GM18517 (cell line): ENCODE measurements around the gene CYS1.

Experiments used
- ATAC-seq: cut with Tn5 transposase; IDR thresholded peaks from one replicate; pipeline ENCODE4 v1.9.1; 2021; ENCODE audit warnings: mild to moderate bottlenecking, moderate library complexity; ENCODE audit not compliant: unreplicated experiment

CYS1 gene

DNA sequence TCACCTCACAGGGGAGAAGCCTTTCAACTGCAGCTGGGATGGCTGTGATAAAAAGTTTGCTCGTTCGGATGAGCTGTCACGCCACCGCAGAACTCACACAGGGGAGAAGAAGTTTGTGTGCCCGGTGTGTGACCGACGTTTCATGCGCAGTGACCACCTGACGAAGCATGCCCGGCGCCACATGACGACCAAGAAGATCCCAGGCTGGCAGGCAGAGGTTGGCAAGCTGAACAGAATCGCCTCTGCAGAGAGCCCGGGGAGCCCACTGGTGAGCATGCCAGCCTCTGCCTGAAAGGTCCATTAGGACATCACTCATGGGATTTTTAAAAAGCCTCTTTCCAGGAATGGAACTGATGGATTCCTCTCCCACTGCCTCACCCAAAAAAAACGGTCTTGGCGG lies 28.0 kb downstream of the CYS1 start:
- no peak for ATAC-seq

DNA sequence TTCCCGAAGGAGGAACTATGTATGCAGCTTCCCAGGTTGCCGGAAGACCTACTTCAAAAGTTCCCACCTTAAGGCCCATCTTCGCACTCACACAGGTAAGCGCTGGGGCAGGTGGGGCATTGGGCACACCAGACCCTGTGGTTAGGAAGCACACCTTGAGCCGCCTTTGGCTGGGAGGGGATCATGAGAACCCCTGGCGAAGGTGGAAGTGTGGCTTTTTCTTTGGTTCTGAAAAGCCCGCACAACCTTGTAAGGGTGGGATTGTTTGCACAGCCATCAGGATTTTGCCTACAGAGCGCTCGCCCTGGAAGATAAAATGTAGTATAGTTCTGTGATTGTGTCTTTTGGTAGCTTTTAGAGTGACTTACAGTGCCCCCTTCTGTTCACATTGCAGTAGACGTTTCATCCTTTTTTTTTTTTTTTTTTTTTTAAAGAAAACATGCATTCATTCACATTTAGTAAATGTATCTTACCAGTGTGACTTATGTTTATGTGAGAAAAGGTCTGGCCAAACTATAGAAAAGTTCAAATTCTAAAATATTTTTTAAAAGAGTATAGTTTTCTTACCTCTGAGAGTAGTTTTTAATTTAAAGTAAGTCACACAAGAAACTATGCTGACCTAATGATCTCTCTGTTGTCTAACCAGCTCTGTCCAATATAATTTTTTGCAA lies 31.6 kb downstream of the CYS1 start:
- no peak for ATAC-seq

DNA sequence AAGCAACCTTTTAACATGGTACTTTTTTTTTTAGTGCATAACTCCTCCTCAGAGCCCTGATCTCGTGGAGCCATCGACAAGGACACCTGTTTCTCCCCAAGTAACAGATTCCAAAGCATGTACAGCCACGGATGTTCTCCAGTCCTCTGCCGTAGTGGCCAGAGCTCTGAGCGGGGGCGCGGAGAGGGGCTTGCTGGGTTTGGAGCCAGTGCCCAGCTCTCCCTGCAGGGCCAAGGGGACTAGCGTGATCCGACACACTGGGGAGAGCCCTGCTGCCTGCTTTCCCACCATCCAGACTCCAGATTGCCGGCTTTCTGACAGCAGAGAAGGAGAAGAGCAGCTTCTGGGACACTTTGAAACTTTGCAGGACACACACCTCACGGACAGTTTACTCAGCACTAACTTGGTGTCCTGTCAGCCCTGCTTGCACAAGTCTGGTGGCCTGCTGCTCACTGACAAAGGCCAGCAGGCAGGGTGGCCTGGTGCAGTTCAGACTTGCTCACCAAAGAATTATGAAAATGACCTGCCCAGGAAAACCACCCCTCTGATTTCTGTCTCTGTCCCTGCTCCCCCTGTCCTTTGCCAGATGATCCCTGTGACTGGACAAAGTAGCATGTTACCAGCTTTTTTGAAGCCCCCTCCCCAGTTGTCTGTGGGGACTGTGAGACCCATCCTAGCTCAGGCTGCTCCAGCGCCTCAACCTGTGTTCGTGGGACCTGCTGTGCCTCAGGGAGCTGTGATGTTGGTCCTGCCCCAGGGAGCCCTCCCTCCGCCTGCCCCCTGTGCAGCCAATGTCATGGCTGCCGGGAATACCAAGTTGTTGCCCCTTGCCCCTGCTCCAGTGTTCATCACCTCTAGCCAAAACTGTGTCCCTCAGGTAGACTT lies 32.4 kb downstream of the CYS1 start:
- ATAC-seq, result no peak

DNA sequence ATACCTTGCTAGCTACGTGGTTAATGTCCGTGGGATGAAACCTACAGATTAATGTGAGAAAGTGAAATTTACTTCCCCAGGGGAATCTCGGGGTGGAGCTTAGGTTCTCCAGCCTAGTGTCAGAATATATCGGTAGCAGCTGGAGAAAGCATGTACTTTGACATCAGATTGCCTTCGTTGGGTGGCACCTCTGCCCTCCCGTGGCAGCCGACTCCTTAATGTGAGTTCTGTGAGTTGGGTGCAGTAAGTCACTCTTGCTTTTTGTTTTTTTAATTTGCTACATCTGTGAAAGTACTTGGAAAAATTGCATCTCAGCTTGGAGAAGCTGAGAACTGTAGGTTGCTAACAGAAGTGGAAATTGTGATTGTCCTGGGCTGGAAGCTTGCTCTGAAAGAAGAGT lies 33.3 kb downstream of the CYS1 start:
- no peak for ATAC-seq

DNA sequence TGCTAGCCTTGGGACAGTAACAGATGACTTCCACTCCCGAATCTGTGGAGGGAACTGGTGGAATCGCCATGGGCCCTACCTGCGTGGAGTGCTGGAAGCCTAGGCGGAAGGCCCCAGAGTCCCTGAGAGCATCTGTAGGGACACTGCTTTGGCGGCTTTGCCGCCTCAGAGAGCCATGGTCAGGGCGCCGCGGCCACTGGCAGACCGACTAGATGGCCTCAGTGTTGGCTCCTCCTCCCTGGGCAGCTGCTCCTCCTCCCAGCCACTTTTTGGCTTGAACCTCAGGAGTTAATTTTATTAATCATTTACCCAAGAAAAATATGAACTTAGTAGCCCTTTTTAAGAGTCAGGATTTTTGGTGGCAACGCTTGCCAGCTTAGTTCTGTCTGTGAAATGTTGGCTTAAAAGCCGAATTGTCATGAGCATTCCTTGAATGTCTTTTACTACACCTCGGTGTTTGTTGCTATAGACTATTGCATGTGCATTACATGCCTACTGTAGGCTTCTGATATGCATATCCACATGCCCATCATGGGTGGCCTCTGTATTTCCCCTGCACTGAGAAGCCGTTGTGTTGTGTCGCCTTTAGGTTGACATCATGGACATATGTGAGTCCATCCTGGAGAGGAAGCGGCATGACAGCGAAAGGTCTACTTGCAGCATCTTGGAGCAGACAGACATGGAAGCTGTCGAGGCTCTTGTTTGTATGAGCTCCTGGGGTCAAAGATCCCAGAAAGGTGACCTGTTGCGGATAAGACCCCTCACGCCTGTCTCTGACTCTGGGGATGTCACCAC lies 34.5 kb downstream of the CYS1 start:
- ATAC-seq, result no peak

DNA sequence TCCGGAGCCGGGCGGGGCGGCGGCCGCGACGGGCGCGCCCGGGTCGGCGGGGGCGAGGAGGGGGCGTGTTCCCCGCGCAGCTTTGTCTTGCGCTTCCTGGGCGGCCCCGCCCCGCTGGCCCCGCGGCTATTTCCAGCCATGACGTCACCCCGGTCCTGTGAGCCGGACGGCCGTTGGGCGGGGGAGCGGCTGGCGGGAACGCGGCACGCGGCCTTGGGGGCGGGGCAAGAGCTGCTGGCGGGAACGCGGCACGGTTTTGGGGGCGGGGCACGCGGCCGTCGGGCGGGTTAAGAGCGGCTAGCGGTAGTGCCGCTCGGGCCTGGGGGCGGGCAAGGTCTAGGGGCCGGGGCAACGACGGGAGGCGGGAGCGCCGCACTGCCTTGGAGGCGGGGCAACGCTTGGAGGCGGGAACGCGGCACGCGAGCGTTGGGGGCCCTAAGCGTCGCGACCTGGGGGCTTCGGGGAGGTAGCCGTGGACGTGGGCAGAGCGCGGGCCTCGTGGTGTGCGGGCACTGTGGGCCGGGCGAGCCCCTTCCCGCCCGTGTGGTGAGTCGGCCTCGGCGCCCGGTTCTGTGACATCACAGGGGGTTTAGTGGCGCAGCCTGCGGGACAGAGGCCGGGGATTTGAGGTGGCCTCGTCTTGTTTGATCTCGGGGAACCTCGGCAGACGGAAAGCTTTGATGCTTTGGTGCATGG lies 36.2 kb downstream of the CYS1 start:
- ATAC-seq, result peak; percentile 43

DNA sequence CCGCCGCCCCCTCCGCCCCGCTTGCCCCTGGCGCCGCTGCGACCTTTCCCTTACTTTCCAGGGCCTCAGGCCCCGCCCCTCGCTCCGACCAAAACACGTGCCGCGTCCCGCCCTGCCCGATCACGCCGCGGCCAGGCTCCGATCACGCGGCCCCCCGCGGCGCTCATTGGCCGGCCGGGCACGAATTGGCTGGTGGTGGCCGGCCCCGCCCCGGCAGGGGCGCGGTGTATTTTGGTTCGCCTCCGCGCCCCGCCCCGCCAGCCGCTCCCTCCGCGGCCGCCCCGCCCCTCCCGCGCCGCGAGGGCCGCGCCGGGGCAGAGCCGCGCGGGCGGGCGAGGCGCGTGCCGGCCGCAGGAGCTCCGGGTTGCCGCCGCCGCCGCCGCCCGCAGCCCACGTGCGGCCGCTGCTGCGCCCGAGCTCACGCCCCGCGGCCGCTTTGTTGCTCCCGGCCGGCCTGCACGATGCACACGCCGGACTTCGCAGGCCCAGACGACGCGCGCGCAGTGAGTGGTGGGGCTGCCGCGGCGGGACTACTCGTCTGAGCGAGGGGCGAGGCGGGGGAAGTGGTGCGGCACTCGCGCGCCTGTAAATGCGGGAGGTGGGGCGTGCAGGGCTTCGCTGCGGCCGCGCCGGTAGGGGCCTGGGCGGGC lies 36.8 kb downstream of the CYS1 start, which contains the start of gene KLF11:
Gene KLF11 (plus strand): TSS at position 295 of the 650 bp plus-strand sequence. CDS start 167 bp downstream, at position 462.
- peak; percentile 46 for ATAC-seq

DNA sequence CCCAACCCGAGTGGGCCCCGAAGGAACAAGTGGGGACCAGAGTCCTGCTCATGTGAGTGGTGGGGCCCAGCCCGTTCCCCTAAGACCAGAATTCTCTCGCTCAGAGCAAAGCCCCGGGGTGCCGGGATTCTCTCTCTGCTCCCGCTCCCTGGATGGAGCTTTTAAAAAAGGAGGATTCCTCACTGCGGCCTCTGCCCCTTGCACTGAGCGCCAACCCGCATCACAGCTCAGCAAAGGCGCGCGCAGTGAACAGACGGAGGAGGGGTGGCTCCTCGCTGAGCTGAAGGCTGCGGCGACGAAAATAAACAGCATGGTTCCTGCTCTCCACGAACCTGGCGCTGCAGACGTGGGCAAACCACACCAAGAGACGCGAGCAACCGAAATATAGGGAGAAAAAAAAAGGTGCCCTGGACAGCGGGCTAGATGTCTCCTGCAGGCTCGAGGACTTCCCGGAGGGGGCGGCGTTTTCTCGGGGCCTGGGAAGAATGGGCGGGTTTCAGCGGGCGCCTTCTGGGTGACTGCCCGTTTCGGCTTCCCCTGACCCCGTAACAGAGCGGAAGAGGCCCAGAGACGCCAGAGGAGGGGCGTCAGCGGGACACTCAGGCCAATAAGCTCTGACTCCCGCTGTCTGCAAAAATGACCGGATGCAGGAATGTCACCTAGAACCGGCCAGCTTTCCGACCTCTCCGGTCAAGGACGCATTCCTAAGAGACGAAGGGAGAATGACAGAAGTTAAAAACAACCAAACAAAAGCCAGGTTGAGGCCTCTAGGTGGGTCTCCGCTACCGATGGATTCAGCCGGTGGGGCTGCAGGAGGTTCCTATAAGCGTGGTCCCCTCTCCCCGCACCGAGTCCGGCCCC lies 37.7 kb downstream of the CYS1 start:
- ATAC-seq, result no peak

DNA sequence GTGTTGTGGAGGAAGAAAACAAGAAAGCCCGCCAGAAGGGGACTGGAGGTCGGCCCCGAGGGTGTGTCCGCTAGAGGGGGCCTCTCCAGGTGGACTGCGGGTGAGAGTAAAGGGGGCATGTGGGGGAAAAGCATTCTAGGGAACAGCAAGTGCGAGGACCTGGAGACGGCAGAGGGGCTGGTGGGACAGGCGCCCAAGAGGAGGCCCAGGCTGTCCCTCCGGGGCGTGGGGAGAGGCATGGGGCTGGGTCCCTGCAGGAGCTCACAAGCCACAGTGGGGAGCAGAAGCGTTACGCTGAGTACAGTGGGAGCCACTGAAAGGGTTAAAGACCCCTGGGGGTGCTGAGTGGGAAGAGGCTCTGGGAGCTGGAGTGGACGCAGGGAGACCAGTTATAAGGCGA lies 38.5 kb downstream of the CYS1 start:
- no peak for ATAC-seq

DNA sequence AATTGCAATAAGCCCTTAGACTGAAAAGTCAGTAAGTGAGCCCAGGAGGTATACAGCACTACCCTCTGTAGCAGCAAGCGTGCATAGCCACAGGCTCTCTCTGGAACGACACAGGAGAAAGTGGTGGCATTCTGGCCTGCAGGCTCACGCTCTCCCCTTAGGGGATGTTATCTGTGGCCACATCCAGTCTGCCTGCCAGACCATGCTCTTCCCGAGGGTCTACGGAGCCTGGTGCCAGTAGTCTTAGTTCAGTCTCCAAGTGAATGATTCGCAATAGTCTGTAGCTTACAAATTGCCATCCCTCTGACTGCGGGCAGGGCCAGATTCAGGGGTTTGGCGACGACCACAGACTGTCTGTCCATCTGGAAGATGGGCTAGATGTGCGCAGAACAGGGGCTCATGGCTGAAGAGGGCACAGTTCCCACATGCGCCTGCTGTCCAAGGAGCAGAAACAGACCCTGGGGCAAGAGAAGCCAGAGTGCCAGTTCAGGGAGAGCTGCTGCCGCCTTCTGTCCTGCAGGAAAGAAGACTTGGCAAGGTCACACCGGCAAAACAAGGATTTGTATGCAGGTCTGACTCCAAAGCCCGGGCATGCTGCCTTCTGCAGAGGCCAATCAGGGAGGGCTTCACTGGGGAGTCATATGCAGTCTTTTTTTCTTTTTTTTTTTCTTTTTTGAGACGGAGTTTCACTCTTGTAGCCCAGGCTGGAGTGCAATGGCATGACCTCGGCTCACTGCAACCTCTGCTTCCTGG lies 40.4 kb downstream of the CYS1 start:
- ATAC-seq, result no peak

DNA sequence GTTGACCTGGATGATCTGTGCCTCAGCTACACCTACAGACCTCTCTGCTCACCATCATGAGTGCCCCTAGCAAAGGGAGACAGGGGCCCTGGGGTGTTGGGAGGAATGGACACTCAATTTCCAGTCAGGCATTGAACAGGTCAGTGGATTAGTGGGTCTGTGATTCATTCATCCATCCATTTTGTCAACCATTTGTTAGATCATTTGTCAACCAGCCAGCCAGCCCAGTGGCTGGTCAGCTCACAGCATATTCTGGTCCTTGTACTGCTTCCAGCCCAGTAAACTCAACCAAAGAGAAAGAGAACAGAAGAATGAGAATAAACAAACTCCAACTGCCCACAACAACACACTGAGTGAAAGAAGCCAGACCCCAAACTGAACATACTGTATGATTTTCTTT lies 41.5 kb downstream of the CYS1 start:
- no peak for ATAC-seq

DNA sequence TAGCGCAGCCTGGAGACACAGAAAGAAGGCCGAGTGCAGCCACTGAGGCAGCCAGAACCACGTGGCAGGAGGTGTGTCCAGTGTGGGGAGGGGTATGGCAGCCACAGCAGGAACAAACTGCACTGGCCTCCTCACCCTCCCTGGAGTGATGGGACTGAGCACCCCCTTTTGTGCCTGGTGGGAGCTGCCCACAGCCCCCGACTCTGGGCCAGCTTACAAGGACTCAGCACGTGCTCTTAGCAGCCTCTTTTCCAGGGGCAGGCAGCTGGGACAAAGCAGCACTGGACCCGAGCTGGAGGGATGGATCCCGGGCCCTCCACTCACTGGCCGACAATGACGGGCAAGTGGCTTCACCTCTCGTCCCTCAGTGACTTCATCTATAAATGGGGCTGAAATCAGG lies 42.1 kb downstream of the CYS1 start:
- ATAC-seq, result no peak

DNA sequence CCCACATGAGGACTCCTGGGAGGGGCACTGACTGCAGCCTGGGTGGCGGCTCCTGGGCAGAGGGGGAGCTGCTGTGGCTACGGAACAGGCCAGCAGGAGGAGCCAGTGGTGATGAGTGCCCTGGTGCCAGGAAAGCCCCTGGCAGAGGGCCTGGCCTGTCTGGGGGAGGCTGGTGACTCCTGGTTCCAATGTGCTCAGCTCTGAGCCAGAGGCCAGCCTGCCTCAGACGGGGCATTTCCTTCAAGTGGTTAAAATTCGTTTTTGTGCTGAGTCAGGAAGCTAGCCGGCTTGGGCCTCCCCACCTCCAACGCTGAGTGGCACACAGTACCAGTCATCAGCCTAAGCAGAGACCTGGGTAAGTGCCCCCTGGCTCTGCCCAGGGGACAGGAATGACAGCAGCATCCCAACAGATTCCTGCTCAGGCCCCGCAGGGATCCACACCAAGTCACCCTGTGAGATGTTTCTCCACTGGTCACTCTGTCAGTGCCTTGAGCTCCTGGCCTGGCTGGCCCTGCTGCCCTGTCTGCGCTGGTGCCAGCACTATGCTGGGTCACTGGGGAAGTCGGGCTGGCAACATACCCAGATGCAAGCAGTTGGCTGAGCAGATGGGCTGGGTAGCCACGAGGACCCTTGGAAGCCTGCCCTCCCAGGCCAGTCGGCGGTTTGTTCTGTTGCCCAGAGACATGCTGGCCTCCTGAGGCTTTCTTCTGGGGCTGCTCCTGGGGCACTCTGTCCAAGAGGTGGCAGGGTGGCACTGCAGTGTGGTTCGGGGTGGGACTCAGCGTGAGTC lies 43.9 kb downstream of the CYS1 start:
- ATAC-seq, result no peak

DNA sequence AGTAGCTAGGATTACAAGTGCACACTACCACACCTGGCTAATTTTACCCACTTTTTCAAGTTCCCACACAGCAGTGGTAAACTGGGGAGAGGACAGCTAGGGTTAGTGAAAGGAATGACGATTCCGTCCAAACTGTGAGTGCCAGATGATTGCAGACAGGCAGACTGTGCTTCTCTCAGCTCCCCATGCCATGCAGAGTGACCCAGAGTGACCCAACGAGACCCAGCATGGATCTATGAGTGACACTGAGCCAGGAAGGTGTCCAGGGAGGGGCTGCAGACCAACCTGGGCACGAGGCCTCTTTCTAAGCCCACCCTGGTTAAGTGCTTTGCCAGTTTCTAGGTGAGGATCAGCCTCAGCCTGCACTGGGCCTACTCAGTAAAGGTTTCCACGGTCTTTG lies 44.6 kb downstream of the CYS1 start:
- ATAC-seq, result no peak

DNA sequence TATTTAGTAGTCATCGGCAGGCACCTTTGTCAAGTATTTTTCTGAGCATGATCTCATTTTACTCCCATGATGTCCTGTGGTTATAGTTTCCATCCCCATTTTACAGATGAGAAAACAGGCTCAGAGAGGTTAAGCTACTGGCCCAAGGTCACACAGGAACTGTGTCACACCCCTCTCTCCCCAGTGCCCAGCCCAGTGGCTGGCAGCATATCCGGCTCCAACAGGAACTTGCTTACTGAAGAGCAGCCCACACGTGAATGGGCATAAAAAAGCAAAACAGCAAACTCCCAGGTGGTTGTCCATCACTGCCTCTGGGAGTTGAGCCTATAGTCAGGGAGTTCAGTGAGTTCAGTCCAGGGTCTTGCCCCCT lies 45.2 kb downstream of the CYS1 start:
- ATAC-seq, result no peak

DNA sequence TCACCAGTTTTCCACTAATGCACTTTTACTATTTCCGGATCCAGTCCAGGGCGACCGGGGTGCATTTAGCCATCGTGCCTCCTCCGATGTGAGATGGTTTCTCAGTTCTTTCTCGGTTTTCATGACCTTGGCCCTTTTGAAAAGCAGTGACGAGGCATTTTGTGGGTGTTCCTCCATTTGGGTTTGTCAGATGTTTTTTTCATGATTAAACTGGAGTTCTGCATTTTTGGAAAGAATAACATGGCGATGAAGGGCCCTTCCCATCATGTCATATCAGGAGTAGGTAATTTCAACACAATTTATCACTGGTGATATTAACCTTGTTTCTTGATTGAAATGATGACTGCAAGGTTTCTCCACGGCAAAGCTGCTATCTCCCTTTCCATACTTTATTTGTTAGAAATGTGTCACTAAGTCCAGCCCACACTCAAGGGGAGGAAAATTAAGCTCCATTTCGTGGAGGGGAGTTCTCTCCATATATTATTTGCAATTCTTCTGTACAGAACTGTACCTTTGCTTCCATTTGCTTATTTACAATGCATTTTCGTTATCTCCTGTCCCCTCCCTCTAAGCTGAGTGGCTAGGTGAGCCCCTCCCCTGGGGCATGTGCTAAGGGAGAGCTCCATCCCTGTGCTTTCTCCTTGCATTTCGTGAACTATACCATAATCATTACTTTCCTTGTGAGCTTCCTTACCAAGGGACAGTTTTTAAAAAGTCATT lies 45.7 kb downstream of the CYS1 start:
- no peak for ATAC-seq

DNA sequence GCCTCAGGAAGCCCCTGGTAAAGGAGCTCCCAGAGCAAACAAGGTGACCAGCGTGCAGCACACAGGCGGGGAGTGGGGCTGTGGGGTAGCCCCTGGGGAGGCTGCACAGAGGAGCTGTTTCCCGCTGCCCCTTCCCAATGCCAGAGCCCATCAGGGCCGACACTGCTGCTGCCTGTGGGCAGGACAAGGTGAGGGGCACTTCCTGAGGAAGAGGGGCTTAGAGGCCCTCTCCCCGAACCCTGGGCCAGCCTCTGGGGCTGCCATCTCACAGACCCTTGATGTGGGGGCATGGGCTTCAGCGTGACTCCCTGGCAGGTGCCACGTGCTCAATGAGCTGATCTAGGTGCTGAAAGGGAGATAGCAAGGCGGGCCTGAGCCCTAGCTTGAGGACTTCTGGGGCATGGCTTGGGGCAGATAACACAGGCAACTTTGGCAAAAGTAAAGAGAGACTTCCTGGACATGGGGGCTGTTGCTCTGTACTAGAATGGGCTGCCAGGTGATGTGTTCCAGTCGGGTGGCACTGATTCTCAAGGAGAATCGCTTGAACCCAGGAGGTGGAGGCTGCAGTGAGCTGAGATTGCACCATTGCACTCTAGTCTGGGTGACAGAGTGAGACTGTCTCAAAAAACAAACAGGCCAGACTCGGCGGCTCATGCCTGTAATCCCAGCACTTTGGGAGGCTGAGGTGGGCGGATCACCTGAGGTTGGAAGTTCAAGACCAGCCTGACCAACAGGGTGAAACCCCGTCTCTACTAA lies 46.8 kb downstream of the CYS1 start:
- ATAC-seq, result no peak
